ENCODE data around the gene ANO1. TPM values are rescaled to one million over a fixed set of nuclear protein-coding genes. Genes with fewer than 3 reads are reported as not detected.

ANO1 gene
- total RNA-seq, 1 experiment from 2014 or later, result 41.7 TPM

GRCh38 chr11:70066136-70066520 is 12.0 kb upstream of the ANO1 start:
- H3K4me3 ChIP-seq (replicated peaks in 1 of 2; ENCODE audit: low read depth in 1 of 2, low read length in 2 of 2), result no peak overlapping the region
- H4K20me1 ChIP-seq (ENCODE audit: insufficient read depth), result no peaks in the 10 kb centered on the region
- H3K9me3 ChIP-seq (ENCODE audit: control insufficient read depth in 1 of 2, insufficient read depth in 1 of 2, low read depth in 1 of 2, low read length in 2 of 2), result no peaks in the 10 kb centered on the region
- no peak overlapping the region for H2AFZ ChIP-seq (ENCODE audit: low read depth, low read length, poor library complexity, severe bottlenecking)
- H3K27ac ChIP-seq (ENCODE audit: low read depth, low read length), result no peak overlapping the region
- no TSS peak for BruUV-seq (replicated peaks)
- DNase-seq (ENCODE audit: low read depth, low spot score) (no peak), ATAC-seq (no peak)
- intact Hi-C loops (cut with micrococcal nuclease), result loop anchor here (5.0 kb wide), 1 partner anchor 119 kb away; no protein-coding TSS in a partner anchor
- no peak overlapping the region for H3K9ac ChIP-seq (ENCODE audit: low read length)
- TF ChIP-seq SIN3A (IDR thresholded peaks at IDR 0.05; ENCODE audit: low read depth) (no peak), ZFX (IDR thresholded peaks at IDR 0.05) (no peak), CBX3 (IDR thresholded peaks at IDR 0.05; ENCODE audit: low read depth) (no peak), FOSL1 (IDR thresholded peaks at IDR 0.05; ENCODE audit: low read depth) (no peak), CTCF (IDR thresholded peaks at IDR 0.05 in 2 of 3, conservative IDR thresholded peaks at IDR 0.05 in 1 of 3; ENCODE audit: borderline replicate concordance in 1 of 3, insufficient read depth in 1 of 3, low read depth in 2 of 3, low read length in 2 of 3) (no peak), ATF3 (IDR thresholded peaks at IDR 0.05) (no peak), REST (IDR thresholded peaks at IDR 0.05; ENCODE audit: low read depth) (no peak), POLR2A (IDR thresholded peaks at IDR 0.05; ENCODE audit: borderline replicate concordance, extremely low read depth, insufficient read depth, insufficient read length) (no peak), RAD21 (IDR thresholded peaks at IDR 0.05; ENCODE audit: low read depth) (no peak), POLR2AphosphoS5 (IDR thresholded peaks at IDR 0.05; ENCODE audit: low read depth, low read length) (no peak), MAX (IDR thresholded peaks at IDR 0.05) (no peak), YY1 (IDR thresholded peaks at IDR 0.05; ENCODE audit: extremely low read depth, insufficient replicate concordance, low read depth, low read length) (no peak)
- H3K36me3 ChIP-seq (ENCODE audit: control insufficient read depth in 1 of 2, insufficient read depth in 2 of 2, low read length in 2 of 2), result no peaks in the 10 kb centered on the region
- ChIA-PET RAD21 (ENCODE audit: low non-redundant PET in 1 of 2, low total read pairs in 2 of 2, uncharacterized antibody in 2 of 2, unreplicated experiment in 2 of 2) (no interaction called here), CTCF (no interaction called here), POLR2A (no interaction called here)
- H3K9me2 ChIP-seq (ENCODE audit: insufficient read depth), result no peaks in the 10 kb centered on the region
- no peaks in the 10 kb centered on the region for H3K79me2 ChIP-seq (ENCODE audit: insufficient read depth, low read length)
- no peak overlapping the region for H3K4me2 ChIP-seq (ENCODE audit: low read length)
- peaks cover 41 to 55% of the 10 kb centered on the region in 2 experiments for H3K4me1 ChIP-seq (ENCODE audit: control insufficient read depth in 1 of 2, insufficient read depth in 2 of 2, low read length in 2 of 2)
- no peaks in the 10 kb centered on the region for H3K27me3 ChIP-seq (ENCODE audit: insufficient read depth, low read length)

Measured in HCT116 (cell line).